GM10248 (cell line): Measurements from ENCODE around the gene DPH3.

ENCODE experiments used
- CTCF ChIA-PET: fragments of 300-600 bp; sonication (Branson Sonifier 250); formaldehyde crosslinking; extraction: SDS; loops from one replicate; lab custom pipeline; 2021; ENCODE audit warnings: antibody characterized with exemption; lab: Yijun Ruan, JAX
- POLR2A ChIA-PET: fragments of 350-650 bp; sonication (Branson Sonifier 250); formaldehyde crosslinking; extraction: SDS; loops from one replicate; lab custom pipeline; 2020; ENCODE audit warnings: antibody characterized with exemption; lab: Yijun Ruan, JAX
- DNase-seq: peaks from one replicate; pipeline ENCODE4 v3.0.0; 2012; ENCODE audit errors: extremely low spot score
- CTCF ChIP-seq: IDR thresholded peaks from 2 replicates; pipeline ENCODE4 v1.5.1; 2012; ENCODE audit warnings: mild to moderate bottlenecking, low read depth; ENCODE audit errors: extremely low read depth, missing control alignments, control extremely low read depth

The DPH3 gene

DNA sequence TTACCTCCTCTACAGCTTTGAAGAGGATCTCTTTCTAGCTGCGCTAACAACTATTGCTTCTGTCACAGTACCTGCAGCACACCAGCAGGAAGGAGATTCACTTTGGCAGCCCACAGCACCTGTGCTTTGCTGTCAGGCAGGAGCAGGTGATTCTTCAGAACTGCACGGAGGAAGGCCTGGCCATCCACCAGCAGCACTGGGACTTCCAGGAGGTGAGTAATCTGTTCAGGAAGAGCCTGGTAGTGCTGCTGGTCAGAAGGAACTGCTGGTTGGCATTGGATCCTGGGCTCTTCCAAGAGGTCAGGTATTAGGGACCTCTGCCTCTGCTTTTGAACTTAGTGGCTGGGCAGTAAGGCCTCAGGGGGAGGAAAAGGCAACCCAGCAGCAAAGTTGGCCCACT lies 42.2 kb downstream of the DPH3 start:
- ChIA-PET POLR2A (no interaction called here), CTCF (interaction anchor here (0.9 kb wide), 1 partner anchor 12 kb away, joined by 3 read pairs; no protein-coding TSS in a partner anchor)

DNA sequence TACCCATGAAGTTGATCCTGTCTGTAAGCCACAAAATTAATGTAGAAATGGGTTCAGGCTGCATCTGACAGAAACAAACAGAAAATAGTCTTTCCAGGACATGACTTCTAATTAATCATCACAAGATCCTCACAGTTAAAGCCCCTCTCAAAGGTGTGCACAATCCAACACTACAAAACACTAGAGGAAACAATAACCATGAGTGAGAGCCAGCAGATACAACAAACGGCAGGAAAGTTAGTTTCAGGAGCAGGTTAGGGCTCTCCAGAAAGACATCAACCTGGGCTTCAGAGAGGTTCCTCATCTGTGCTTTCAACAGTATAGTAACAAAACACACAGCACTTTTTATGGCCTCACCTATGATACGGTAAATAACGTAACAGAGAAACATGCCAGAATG lies 42.8 kb downstream of the DPH3 start:
- no peak for TF ChIP-seq CTCF

More for the DNA sequence above, 42.2 kb downstream of the DPH3 start:
- TF ChIP-seq CTCF: no peak
- DNase-seq: no peak

GRCh38 chr3:16219777-16220176 lies 45.0 kb downstream of the DPH3 start:
- DNase-seq: no peak
- CTCF ChIA-PET: no interaction called here
- POLR2A ChIA-PET: no interaction called here
- TF ChIP-seq CTCF: no peak

More for the DNA sequence above, 42.8 kb downstream of the DPH3 start:
- ChIA-PET CTCF (interaction anchor here (0.6 to 0.9 kb wide), 2 partner anchors 11 to 173 kb away, joined by 3 read pairs; no protein-coding TSS in a partner anchor), POLR2A (no interaction called here)
- DNase-seq: no peak

DNA sequence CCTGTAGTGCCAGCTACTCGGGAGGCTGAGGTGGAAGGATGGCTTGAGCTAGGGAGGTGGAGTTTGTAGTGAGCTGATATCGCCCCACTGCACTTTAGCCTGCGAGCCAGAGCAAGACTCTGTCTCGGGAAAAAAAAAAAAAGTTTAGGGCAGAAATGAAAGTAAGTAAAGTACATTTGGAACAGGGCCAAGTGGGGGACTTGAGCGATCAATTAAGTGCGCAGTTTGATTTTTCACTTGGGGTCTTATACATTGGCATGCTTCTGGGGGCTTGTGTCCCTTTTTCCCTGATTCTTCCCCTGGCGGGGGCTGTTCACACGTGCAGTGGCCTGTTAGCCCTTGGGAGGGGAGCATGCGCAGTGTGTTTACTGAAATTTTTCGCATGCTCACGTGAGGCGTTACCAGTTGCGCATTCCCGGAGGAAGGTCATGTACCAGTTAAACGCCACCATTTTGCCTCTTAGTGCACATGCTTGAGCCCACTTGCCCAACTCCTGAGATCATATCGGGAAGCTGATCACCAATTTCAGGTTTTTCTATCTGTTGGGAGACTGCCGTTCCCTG lies 48.3 kb downstream of the DPH3 start:
- TF ChIP-seq CTCF: no peak
- CTCF ChIA-PET: interaction anchor here (1.2 to 1.3 kb wide), 2 partner anchors 15 to 18 kb away, joined by 3 to 4 read pairs; no protein-coding TSS in a partner anchor
- no peak for DNase-seq
- POLR2A ChIA-PET: no interaction called here

DNA sequence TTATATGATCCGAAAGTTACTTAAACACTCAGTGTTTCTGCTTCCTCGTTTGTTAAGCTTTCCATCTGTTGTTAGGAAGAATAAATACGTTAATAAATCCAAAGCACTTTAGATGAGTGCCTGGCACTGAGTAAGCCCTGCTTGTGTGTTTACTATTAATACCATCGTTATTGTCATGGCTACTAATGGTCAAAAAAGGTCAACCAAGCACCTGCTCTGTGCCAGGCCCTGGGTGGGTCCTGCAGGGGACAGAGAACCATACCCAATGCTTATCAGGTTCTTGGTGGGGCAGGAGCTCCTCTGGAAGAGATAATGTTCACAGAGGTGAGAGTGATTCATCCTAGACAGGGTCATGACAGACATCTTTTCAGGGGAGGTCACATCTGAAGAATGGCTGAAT lies 50.4 kb downstream of the DPH3 start:
- no peak for DNase-seq
- TF ChIP-seq CTCF: no peak
- ChIA-PET CTCF (interaction anchor here (1.3 to 1.5 kb wide), 3 partner anchors 11 to 31 kb away, joined by 3 to 4 read pairs (median 4); no protein-coding TSS in a partner anchor), POLR2A (no interaction called here)

DNA sequence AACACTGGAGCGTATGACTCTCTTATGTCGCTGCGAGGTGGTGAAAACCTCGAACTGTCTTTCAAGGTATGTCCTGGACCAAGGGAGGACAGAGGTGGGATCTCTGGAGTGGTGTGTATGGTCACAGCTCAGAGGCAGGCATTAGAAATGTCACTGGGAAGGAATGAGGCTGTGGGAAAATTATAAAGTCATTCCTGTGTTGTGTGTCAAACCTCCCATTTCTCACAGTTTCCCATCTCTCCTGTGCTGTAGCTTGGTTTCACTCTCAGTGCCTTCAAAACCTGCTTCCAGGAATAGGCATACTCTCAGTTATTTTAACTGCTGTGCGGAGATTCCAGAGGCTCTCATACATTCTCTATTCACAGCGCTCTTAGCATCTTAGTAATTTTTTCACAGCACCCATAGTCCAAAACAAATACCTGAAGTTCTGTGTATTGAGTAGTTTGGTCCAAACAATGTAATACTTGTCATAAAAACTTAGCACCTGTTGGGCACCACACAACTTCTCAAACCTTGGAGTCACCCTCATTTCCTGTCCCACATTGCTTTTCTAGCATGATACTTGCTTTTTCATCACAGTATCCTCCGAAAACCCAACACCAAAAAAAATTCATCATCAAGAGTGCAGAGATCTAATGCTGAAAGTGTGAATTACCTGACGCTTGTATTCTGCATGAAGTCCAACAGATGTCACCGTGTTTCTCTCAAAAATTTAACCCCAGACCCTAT lies 53.4 kb downstream of the DPH3 start:
- ChIA-PET CTCF (interaction anchor here (1.0 kb wide), 1 partner anchor 11 kb away, joined by 3 read pairs; no protein-coding TSS in a partner anchor), POLR2A (no interaction called here)
- no peak for DNase-seq
- no peak for TF ChIP-seq CTCF
